NOMO-1 treated with DMSO at 0.1 percent for 48 hours (cell line): Measurements from ENCODE around the gene KRTAP10-11.
"Not testable (repeated sequence)": the region's sequence is repeated elsewhere in the genome, so short reads cannot be mapped to it uniquely, and the experiment has no call there.

Source experiments
- DNase-seq: peaks from one replicate; lab custom pipeline; 2025; ENCODE audit not compliant: unreplicated experiment; lab: John Stamatoyannopoulos, UW

The KRTAP10-11 gene

DNA sequence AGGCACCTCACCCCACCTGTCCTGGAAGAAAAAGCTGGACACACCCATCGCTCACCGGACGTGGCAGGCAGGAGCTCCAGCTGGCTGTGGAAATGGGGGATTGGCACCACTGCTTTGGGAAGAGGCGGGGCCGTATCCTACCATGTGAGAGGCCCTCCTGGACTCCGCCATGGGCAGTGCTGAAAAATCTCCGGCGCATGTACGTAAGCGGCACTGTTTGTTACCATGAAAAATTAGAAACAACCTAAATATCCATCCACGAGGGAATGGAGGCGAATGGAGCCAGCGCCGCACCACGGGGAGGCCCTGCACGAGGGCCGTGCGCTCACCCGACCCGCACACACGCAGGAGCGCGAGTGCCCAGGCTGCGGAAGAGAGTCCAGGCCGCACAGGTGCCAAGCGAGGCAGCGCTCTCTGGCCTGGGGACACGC, 31.2 kb upstream of the KRTAP10-11 start:
- no peak for DNase-seq

GRCh38 chr21:44615466-44615865, 30.7 kb upstream of the KRTAP10-11 start:
- DNase-seq = no peak

- DNase-seq = no peak
Measured at GRCh38 chr21:44615911-44616590, 30.2 kb upstream of the KRTAP10-11 start.

DNA sequence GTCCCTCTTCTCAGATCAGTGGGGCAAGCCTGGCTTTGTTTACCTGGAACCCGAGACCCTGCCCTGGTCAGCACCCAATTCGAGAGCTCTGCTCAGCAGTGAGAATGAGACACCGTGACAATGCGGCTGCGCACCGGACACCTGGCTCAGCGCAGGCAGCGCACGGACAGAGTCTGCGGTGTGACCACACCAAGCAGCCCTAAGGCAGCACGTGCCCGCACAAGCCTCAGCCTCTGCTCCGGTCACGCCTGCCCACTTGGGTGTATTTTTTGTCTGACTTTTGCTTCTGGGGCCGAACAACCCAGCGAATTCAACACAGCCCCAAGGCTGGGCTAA, 29.7 kb upstream of the KRTAP10-11 start:
- no peak for DNase-seq

DNA sequence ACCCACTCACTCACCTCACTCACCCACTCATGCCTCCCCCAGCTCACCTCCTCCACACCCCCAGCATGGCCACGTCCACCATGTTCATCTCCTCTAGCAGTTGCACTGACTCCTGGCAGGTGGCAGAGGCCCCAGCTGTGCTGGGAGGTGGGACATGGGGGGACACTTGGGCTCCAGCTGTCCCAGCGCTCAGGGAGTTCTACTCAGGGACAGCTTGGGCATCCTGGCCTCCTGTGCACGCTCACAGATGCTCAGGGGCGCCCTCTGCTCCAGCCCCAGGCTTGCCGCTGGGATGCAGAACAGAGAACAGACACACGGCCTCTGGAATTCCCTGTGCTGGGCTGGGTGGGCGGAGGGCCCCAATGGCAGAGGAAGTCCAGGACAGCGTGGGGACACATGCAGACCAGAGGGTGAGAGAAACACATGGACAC, 29.1 kb upstream of the KRTAP10-11 start:
- DNase-seq = no peak

- no peak for DNase-seq
Measured at GRCh38 chr21:44618504-44618903, 27.7 kb upstream of the KRTAP10-11 start.

DNA sequence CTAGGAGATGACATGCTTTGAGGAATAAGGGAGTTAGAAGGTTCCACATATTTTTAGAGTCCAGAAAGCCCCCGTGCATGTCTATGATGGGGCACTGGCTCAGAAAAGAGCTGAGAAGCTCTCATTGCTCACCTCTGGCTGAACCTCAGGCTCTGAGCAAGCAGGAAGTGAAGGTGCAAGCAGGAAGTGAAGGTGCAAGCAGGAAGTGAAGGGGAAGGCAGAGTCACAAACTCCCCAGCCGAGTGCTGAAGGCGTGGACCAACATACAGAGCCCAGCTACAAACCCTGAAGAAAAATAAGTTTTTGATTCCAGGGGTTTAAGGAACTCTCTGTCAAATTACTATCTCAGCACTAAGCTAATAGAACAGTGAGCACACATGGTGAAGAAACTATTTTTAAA, 27.3 kb upstream of the KRTAP10-11 start:
- no peak for DNase-seq

- DNase-seq = no peak
Measured at GRCh38 chr21:44619886-44620285, 26.3 kb upstream of the KRTAP10-11 start.

- no peak for DNase-seq
Measured at GRCh38 chr21:44623575-44623974, 22.6 kb upstream of the KRTAP10-11 start.

DNA sequence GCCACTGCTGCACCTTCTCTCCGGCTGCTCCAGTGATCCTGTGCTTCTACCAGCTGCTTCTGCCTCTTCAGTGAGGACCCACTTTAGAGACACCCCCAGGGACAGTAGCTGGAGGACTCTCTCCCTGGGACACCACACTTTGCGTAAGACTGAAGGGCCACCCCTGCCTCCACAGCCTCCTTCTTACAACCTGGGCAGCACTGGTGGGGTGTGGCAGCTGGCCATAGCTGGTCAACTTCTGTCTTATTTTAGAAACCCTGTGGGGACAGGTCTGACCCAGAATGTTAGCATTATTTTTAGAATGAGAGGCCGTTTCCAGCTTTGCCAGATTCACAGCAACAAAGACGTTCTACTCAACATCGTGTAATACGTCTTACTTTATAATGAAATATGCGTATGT, 20.5 kb upstream of the KRTAP10-11 start:
- DNase-seq = no peak

DNA sequence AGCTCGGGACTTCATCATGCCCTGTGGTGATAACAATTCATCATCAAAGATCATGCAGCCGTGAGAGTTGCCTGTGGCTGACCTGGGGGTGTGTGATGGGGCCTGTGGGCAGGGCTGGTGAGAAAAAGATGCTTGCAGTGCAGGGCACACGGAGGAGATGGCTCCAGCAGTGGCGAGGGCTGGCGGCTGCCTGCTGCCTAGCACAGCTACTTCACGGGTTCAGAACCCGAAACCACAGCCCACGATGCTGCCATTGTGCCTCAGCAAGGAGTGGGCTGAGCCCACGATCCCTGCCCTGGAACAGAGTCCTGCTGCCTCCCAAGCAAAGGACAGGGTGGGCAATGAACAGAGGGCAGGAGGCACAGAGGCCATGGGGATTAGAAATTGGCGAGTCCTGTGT, 20.0 kb upstream of the KRTAP10-11 start:
- DNase-seq = no peak

GRCh38 chr21:44626673-44627143, 19.5 kb upstream of the KRTAP10-11 start, which contains the start of gene KRTAP10-9:
Gene KRTAP10-9 (plus strand): TSS chr21:44627093. CDS start chr21:44627172, 79 bp downstream.
- DNase-seq = no peak

DNA sequence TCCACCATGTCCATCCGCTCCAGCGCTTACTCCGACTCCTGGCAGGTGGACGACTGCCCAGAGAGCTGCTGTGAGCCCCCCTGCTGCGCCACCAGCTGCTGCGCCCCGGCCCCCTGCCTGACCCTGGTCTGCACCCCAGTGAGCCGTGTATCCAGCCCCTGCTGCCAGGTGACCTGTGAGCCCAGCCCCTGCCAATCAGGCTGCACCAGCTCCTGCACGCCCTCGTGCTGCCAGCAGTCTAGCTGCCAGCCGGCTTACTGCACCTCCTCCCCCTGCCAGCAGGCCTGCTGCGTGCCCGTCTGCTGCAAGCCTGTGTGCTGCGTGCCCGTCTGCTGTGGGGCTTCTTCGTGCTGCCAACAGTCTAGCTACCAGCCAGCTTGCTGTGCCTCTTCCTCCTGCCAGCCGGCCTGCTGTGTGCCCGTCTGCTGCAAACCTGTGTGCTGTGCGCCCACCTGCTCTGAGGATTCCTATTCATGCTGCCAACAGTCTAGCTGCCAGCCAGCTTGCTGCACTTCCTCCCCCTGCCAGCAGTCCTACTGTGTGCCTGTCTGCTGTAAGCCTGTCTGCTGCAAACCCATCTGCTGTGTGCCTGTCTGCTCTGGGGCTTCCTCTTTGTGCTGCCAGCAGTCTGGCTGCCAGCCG, 18.9 kb upstream of the KRTAP10-11 start:
- not testable (repeated sequence) for DNase-seq

DNA sequence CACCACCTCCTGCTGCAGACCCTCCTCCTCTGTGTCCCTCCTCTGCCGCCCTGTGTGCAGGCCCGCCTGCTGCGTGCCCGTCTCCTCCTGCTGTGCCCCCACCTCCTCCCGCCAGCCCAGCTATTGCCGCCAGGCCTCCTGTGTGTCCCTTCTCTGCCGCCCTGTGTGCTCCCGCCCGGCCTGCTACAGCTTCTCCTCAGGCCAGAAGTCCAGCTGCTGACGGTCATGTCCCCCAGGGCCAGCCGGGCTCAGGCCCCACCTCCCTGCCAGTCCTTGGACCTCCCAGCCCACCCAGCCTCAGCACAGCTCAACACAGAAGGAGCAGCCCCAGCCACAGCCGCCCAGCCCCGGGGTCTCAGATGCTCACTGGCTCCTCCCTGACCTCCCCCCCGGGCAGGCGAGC, 18.4 kb upstream of the KRTAP10-11 start:
- DNase-seq = not testable (repeated sequence)

DNA sequence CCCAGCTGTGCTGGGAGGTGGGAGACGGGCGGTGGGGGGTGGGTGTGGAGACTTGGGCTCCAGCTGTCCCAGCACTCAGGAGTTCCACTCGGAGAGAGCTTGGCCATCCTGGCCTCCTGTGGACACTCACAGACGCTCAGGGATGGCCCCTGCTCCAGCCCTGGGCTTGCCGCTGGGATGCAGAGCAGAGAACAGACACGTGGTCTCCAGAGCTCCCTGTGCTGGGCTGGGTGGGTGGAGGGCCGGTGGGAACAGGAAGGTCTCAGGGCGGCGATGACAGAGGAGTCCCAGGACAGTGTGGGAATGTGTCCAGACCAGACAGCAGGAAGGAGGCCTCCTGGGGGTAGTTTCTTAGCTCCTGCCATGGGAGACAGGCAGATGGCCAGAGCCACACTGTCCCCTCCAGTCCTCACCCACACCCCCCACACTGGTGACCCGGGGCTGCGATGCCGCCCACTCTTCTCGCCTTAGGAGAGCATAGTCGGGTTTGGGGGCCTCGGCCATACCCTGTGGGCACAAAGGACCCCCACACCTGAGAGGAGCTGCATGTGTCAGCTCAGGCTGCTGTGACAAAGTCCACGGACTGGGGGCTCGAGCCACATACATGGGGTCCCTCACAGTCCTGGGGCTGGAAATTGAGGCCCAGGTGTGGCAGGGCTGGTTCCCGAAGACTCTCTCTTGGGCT, 17.4 kb upstream of the KRTAP10-11 start:
- DNase-seq = no peak

DNA sequence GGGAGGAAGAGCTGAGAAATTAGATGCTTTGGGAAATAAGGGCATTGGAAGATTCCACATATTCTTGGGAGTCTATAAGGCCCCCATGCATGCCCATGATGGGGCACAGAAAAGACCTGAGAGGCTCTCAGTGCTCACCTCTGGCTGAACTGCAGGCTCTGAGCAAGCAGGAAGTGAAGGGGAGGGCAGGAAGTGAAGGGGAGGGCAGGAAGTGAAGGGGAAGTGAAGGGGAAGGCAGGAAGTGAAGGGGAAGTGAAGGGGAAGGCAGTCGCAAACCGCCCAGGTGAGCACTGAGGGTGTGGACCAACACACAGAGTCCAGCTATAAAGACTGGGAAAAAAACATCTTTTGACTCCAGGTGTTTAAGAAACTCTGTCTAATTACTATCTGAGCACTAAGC, 15.8 kb upstream of the KRTAP10-11 start:
- no peak for DNase-seq

- no peak for DNase-seq
Measured at GRCh38 chr21:44632067-44632466, 14.1 kb upstream of the KRTAP10-11 start.

GRCh38 chr21:44636209-44637017, 9.8 kb upstream of the KRTAP10-11 start:
- DNase-seq = no peak

DNA sequence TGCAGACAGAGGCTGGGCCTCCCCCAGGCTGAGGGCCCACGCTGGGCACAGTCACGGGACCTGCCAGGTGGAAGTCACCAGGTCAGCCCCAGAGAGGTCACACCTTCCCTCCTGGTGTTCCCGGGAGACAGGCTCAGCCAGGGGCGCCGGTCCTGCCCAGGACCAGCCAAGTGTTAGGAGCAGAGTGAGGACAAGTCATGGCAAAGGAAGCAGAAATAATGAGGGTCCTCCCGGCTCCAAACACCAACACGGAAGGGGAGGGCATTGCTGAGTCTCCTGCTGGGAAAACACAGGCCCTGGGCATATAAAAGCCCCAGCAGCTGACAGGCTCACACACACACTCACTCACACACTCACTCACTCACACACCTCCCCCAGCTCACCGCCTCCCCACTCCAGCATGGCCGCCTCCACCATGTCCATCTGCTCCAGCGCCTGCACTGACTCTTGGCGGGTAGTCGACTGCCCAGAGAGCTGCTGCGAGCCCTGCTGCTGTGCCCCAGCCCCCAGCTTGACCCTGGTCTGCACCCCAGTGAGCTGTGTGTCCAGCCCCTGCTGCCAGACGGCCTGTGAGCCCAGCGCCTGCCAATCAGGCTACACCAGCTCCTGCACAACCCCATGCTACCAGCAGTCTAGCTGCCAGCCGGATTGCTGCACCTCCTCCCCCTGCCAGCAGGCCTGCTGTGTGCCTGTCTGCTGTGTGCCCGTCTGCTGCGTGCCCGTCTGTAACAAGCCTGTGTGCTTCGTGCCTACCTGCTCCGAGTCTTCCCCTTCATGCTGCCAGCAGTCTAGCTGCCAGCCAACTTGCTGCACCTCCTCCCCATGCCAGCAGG, 9.0 kb upstream of the KRTAP10-11 start, which contains the start of gene KRTAP10-10:
Gene KRTAP10-10, plus strand, starts transcription at position 339 of the 833 bp plus-strand sequence. Its CDS starts 62 bp downstream, at position 401.
- DNase-seq = no peak

GRCh38 chr21:44637851-44638348, 8.3 kb upstream of the KRTAP10-11 start:
- DNase-seq = not testable (repeated sequence)
